Ammon's horn (tissue), 1 donor: ENCODE data around the gene ETNPPL.
"Not testable (repeated sequence)": the region's sequence is repeated elsewhere in the genome, so short reads cannot be mapped to it uniquely, and the experiment has no call there.

Experiments used
- DNase-seq: peaks from one replicate; pipeline ENCODE4 v3.0.0-alpha.2; 2016; ENCODE audit warnings: low spot score

Gene ETNPPL

GRCh38 chr4:108754327-108754726 lies 8.5 kb downstream of the ETNPPL start:
- no peak for DNase-seq

- no peak for DNase-seq
Measured at GRCh38 chr4:108751321-108751720, 11.5 kb downstream of the ETNPPL start.

GRCh38 chr4:108749119-108749518 lies 13.7 kb downstream of the ETNPPL start:
- DNase-seq, result no peak

DNA sequence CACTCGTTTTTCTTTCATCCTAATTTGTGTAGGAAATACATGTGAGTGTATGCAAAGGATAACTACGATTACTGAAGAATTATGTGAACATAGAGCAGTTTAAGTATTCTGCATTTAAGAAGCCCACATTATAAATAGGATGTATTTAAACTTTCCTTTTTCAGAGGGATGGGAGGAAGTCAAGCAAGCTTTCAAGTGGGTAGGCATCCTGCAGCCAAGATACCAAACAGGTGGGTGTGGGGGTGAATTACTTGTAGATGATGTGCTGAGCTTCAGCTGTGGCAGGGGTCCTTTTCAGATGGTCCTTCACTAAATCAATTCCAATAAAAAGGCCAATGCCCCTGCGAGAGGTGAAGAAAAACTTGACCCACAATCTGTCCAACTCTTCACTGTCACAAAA lies 16.3 kb downstream of the ETNPPL start:
- no peak for DNase-seq

DNA sequence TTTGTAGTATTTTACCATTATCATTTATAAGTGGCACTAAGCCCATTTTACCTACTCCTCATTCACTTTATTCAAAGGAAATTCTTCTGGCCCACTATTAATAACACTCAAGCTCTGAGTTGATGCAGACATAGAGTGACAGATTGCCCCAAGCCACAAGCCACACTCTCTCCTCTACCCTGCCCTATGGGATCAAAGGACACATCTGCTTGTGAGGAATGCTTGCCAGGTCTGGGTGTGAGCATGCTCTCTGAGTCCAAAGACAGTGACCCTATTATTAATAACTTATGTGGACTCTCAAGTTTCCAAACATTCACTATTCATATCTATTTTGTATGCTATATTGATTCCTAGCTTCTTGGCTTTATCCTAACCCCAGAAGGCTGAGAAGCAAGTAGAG lies 18.5 kb downstream of the ETNPPL start:
- DNase-seq, result no peak

DNA sequence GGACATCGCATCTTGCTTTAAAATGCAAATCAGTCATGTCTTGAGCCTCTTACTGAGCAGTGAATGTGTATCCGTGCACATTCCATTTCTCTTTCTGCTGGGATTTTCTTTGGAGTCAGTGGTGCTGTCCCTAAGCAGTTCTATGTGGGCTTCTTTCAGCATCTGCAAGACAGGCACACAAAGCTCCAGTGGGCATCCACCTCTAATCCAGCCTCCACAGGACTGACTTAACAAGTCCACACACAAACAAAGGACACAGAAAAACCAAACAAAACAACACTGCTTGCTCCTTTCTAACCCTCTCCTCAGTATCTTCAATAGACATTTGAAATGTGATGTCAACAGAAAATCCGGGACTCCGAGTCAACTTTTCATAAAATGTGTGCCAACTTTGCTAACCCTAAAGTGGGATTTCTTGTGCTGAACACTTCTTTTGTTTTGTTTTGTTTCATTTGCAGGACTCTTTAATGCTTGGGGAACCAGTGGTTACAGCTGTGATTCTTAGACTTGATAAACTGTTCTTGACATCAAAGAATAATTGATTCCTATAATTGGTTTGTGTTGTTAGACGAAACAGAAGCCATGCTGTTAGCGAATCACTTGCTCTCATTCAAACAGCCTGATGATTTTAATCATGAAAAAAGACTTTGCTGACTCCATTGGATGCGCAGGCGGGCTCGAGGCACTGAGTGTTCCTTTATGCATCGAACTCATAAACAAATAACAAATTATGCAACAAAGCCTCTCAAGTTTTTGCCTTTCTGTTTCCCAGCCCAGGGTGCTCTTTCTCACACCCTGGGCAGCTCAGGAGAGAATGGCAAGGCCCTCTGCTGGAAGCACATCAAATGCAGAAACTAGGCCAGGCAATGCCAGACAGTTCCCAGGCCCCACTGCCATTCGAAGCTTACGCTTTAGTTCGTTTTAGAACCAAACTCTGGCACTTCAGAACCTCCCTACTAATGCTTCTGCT lies 20.1 kb downstream of the ETNPPL start:
- DNase-seq, result peak; percentile 82

- no peak for DNase-seq
Measured at GRCh38 chr4:108738003-108738706, 24.7 kb downstream of the ETNPPL start.

DNA sequence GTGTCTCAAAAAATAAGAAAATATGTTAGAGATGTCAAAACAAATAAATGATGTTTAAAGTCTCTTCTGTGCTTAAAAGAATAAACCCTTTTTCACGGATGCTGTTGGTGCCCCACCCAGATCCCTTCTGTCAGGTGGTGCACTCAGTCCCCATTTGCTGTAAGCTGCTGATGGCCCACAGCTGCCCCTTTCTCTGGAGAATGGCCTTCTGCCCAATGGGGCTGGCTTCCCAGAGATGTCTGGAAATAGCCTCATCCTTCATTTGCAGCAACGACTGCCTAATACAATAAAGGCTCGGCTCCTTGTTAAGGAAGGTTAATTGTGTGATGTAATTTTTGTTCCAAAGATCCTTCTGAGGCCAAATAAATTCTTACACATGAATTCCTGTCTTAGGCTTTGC lies 31.8 kb downstream of the ETNPPL start:
- no peak for DNase-seq

DNA sequence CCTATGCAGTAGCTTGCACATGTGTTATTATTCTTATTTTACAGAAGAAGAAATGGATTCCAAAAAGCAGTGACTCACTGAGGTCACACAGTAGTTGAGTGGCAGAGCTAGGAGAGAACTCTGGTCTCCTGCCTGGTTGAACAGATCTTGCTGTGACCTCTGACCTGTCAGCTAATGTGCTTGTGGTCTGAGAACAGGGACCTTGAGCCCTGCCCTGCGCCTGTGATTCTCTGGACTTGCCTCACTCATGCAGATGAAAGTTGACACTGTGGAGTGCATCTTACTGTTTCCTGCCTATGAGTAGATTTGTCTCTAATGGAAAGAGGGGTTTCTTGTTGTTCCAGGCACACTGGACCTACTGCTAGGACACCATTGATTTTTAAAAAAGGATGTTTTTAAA lies 32.3 kb downstream of the ETNPPL start:
- DNase-seq, result no peak

- no peak for DNase-seq
Measured at GRCh38 chr4:108729731-108730130, 33.1 kb downstream of the ETNPPL start.

DNA sequence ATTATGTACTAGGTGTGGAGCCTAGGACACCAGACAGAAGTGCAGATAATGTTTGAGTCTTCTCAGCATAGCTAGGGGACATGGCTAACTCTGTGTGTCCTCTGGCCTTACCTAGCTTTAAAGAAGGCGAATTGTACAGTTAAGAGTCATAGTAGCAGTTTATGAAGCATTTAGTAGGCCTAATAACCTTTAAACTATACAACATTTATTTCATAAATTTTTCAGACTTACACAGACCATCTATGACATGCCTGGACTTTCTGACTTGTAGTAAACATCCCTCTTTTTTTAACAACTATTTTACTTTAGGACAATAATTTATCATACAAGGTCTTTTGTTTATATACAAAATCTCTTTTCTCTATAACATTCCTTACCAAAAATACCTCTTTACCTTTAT lies 37.4 kb downstream of the ETNPPL start:
- no peak for DNase-seq

DNA sequence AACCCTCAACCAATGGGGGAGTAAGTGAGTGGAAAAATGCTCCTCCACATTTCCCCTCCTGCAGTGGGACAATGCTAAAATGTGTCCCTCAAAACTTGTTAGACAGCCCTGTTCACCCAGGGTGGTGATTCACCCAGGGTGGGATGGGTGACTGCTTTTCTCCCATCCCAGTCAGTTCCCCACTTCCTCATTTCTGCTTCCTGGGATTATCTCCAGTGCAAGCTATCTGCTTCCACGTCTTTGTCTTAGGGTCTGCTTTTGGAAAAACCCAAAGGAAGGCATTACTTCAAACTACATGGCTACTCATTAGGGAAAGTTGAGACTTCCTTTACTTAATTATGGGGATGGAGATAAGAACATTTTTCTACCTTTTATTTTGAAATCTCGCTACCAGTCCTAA lies 45.5 kb downstream of the ETNPPL start:
- no peak for DNase-seq

GRCh38 chr4:108716340-108716739 lies 46.5 kb downstream of the ETNPPL start:
- no peak for DNase-seq

DNA sequence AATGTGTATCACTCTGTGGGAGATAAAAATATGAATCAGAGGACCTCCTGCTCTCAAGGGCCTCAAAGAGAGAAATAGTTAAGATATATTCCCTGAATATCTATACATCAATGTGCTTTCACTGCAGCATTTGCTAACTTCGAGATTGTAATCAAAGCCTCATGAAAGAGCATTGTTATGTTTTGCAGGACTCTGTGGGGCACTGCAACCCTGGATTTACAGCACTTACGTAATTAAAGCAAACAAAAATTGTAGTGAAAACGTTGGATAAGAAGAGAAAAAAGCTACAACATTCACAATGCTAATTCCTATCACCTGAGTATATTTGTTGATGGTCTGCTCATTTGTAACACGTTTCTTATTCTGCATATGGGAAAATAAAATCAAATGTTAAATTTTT lies 48.0 kb downstream of the ETNPPL start:
- DNase-seq, result no peak

- not testable (repeated sequence) for DNase-seq
Measured at GRCh38 chr4:108710578-108710977, 52.3 kb downstream of the ETNPPL start.

GRCh38 chr4:108709722-108710121 lies 53.1 kb downstream of the ETNPPL start:
- no peak for DNase-seq

DNA sequence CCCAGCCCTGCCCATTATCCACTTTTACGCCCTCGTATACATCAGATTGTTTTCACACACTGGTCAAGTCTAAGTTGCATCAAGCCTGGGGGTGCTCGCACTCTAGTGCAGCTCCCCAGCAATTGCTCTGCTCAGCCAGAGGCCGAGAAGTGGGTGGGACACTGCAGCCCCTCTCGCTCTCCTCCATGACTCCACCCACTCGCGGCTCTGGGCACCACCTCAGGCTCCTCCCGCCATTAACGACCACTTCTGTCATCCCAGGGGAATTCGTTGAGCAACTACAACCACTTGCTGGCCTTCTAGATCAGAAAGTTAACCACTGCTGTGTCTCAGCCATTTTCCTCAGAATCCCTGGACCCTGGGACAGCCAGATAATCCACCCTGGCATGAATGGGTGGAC lies 53.6 kb downstream of the ETNPPL start:
- DNase-seq, result no peak

GRCh38 chr4:108706289-108706688 lies 56.6 kb downstream of the ETNPPL start:
- DNase-seq, result no peak

DNA sequence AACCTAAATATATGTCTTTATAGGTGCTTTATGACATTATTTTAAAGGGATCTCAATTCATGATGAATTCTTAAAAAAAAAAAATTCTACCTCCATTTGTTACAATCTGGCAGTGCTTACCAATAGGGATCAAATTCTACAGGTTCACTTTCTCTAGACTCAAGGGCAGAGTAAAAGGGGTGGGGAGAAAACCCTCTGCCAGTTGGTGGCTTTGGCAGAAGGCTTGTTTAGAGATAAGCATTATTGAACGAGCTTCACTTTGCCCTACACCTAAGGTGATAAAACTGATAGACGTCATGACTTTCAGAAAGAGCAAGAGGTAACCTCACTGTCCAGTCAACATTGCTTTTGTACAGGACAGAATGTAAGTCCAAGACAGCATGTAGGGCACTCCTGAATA lies 58.9 kb downstream of the ETNPPL start:
- DNase-seq, result no peak

DNA sequence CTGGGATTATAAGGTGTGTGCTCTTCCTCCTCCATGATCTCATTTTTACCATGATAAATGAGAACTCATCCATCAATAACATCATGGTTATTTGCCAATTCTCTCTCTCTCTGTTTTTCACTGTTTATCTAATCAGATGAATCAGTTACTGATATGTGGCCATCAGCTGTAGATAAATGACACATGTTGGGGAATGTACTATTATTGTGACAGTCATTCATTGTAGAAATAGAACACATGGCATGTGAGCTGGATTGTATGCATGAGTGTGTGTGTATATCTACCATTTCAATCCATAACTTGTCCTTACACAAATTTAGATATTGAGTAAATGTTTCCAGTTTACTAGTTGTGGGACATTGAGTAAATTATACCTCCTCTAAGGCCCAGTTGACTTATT lies 59.5 kb downstream of the ETNPPL start:
- DNase-seq, result no peak

GRCh38 chr4:108702960-108703359 lies 59.9 kb downstream of the ETNPPL start:
- DNase-seq, result no peak

- DNase-seq, result no peak
Measured at GRCh38 chr4:108700081-108700757, 62.6 kb downstream of the ETNPPL start.

DNA sequence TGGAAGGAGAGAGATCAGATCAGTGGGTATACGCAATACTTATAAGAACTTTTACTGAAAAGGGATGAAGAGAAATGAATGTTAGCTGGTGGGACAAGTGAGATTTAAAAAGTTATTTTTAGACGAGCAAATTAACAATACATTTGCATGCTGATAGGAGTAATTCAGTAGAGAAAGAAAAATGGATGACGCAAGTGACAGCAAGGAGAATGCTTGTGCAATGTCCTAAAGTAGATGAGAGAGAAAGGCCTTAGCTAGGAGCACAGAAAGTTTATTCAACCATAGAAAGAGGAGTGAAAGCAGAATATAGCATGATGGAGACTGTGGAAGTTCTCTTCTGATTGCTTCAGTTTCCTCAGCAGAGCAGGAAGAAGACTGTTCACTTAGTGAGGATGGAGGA lies 66.7 kb downstream of the ETNPPL start:
- no peak for DNase-seq
